GM10248 (cell line): ENCODE measurements around the gene LGSN.

Experiments used
- CTCF ChIA-PET: fragments of 300-600 bp; sonication (Branson Sonifier 250); formaldehyde crosslinking; extraction: SDS; loops from one replicate; lab custom pipeline; 2021; ENCODE audit warnings: antibody characterized with exemption; lab: Yijun Ruan, JAX
- POLR2A ChIA-PET: fragments of 350-650 bp; sonication (Branson Sonifier 250); formaldehyde crosslinking; extraction: SDS; loops from one replicate; lab custom pipeline; 2020; ENCODE audit warnings: antibody characterized with exemption; lab: Yijun Ruan, JAX
- DNase-seq: peaks from one replicate; pipeline ENCODE4 v3.0.0; 2012; ENCODE audit errors: extremely low spot score
- CTCF ChIP-seq: IDR thresholded peaks from 2 replicates; pipeline ENCODE4 v1.5.1; 2012; ENCODE audit warnings: mild to moderate bottlenecking, low read depth; ENCODE audit errors: extremely low read depth, missing control alignments, control extremely low read depth

Gene LGSN

GRCh38 chr6:63263444-63263843 is 56.3 kb downstream of the LGSN start:
- CTCF ChIA-PET: interaction anchor here (3.7 kb wide), 1 partner anchor 10 kb away, joined by 18 read pairs; no protein-coding TSS in a partner anchor
- POLR2A ChIA-PET: no interaction called here
- TF ChIP-seq CTCF: no peak
- DNase-seq: no peak

- POLR2A ChIA-PET: no interaction called here
Observed at GRCh38 chr6:63261820-63262219, 58.0 kb downstream of the LGSN start.

GRCh38 chr6:63259153-63259552 is 60.6 kb downstream of the LGSN start:
- ChIA-PET CTCF (no interaction called here), POLR2A (no interaction called here)
- DNase-seq: no peak
- no peak for TF ChIP-seq CTCF

More at GRCh38 chr6:63261820-63262219, 58.0 kb downstream of the LGSN start:
- no peak for DNase-seq
- CTCF ChIA-PET: interaction anchor here (1.4 to 3.7 kb wide), 2 partner anchors 11 to 15 kb away, joined by 4 to 18 read pairs; no protein-coding TSS in a partner anchor
- TF ChIP-seq CTCF: no peak

GRCh38 chr6:63249875-63250482 is 69.8 kb downstream of the LGSN start:
- no peak for DNase-seq
- no peak for TF ChIP-seq CTCF
- CTCF ChIA-PET: no interaction called here
- POLR2A ChIA-PET: no interaction called here

GRCh38 chr6:63246581-63246980 is 73.2 kb downstream of the LGSN start:
- POLR2A ChIA-PET: no interaction called here

DNA sequence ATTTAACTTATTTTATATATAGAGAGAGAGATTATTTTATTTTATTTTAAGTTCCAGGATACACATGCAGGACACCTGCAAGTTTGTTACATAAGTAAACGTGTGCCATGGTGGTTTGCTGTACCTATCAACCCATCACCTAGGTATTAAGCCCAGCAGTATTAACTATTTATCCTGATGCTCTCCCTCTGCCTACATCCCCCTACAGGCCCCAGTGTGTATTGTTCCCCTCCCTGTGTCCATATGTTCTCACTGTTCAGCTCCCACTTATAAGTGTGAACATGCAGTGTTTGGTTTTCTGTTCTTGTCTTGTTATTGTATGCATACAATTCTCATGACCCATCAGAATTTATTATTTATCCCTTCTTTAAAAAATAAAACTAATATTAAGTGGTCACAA is 73.9 kb downstream of the LGSN start:
- TF ChIP-seq CTCF: no peak
- no peak for DNase-seq
- ChIA-PET POLR2A (no interaction called here), CTCF (interaction anchor here (1.8 to 1.9 kb wide), 2 partner anchors 16 to 26 kb away, joined by 4 to 6 read pairs; no protein-coding TSS in a partner anchor)

More at GRCh38 chr6:63246581-63246980, 73.2 kb downstream of the LGSN start:
- TF ChIP-seq CTCF: no peak
- CTCF ChIA-PET: interaction anchor here (1.1 to 1.9 kb wide), 4 partner anchors 10 to 33 kb away, joined by 4 to 6 read pairs (median 4); no protein-coding TSS in a partner anchor
- no peak for DNase-seq
